ENCODE measurements around the gene SPOP.

Gene SPOP

GRCh38 chr17:49549691-49550678 is 127.9 kb downstream of the SPOP start:
- DNase-seq (ENCODE audit: low spot score): no peak

- DNase-seq (ENCODE audit: low spot score): no peak
These were observed 128.6 kb downstream of the SPOP start for GRCh38 chr17:49549311-49549605.

Measured in germinal center (tissue), 1 donor.